Measurements from ENCODE around the gene CEP44. TPM values are rescaled to one million over a fixed set of nuclear protein-coding genes. Genes with fewer than 3 reads are reported as not detected.

Gene CEP44
- total and polyA plus RNA-seq, 10 of the 15 experiments (the other 5 are each of a cell fraction or from before 2014, with no cell fraction given), result 7.6 to 19.8 (median 14.2) TPM

DNA sequence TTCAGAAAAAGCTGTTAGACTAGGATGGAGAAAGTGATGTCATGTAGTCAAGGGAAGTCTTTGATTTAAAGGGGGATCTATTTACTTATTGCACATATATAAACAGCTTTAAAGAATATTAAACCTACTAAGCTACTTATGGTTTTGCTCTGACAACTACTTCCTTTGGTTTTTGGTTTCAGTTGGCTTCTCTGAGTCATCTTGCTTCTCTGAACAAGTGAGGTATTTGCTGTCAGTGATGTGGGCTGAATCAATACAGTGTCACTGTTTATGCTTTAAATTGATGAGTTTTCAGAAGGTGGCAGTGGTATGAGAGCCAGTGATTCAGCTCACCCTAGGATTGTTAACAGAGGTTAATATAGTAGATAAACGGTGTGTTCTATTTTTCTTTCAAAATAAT is 75.1 kb downstream of the CEP44 start (continued):
- TF ChIP-seq, protein P1, sequence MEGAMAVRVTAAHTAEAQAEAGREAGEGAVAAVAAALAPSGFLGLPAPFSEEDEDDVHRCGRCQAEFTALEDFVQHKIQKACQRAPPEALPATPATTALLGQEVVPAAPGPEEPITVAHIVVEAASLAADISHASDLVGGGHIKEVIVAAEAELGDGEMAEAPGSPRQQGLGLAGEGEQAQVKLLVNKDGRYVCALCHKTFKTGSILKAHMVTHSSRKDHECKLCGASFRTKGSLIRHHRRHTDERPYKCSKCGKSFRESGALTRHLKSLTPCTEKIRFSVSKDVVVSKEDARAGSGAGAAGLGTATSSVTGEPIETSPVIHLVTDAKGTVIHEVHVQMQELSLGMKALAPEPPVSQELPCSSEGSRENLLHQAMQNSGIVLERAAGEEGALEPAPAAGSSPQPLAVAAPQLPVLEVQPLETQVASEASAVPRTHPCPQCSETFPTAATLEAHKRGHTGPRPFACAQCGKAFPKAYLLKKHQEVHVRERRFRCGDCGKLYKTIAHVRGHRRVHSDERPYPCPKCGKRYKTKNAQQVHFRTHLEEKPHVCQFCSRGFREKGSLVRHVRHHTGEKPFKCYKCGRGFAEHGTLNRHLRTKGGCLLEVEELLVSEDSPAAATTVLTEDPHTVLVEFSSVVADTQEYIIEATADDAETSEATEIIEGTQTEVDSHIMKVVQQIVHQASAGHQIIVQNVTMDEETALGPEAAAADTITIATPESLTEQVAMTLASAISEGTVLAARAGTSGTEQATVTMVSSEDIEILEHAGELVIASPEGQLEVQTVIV (IDR thresholded peaks at IDR 0.05; ENCODE audit: borderline replicate concordance, partially characterized antibody), result no peak
- TF ChIP-seq ESRRA (IDR thresholded peaks at IDR 0.05; ENCODE audit: low read length) (no peak), LARP7 (IDR thresholded peaks at IDR 0.05) (no peak), SREBF1 (IDR thresholded peaks at IDR 0.05; ENCODE audit: low read length) (no peak), RB1 (IDR thresholded peaks at IDR 0.05; ENCODE audit: borderline replicate concordance) (no peak), BACH1 (IDR thresholded peaks at IDR 0.05; ENCODE audit: borderline replicate concordance) (no peak), SMC3 (IDR thresholded peaks at IDR 0.05; ENCODE audit: borderline replicate concordance, low read length) (no peak), ETV6 (conservative IDR thresholded peaks at IDR 0.05 in 1 of 2, IDR thresholded peaks at IDR 0.05 in 1 of 2; ENCODE audit: borderline replicate concordance in 1 of 2, low read depth in 1 of 2) (peak in 1 of 2 experiments; percentile 87; a peak in 2 of 4 replicates), FOXM1 (IDR thresholded peaks at IDR 0.05; ENCODE audit: low read depth, low read length) (no peak; the same call in 1 of the 2 replicates), ZNF274 (IDR thresholded peaks at IDR 0.05; ENCODE audit: insufficient read depth, insufficient read length) (no peak), PAX5 (IDR thresholded peaks at IDR 0.05; ENCODE audit: borderline replicate concordance, low read depth, low read length) (no peak)
- TF ChIP-seq, protein P2, sequence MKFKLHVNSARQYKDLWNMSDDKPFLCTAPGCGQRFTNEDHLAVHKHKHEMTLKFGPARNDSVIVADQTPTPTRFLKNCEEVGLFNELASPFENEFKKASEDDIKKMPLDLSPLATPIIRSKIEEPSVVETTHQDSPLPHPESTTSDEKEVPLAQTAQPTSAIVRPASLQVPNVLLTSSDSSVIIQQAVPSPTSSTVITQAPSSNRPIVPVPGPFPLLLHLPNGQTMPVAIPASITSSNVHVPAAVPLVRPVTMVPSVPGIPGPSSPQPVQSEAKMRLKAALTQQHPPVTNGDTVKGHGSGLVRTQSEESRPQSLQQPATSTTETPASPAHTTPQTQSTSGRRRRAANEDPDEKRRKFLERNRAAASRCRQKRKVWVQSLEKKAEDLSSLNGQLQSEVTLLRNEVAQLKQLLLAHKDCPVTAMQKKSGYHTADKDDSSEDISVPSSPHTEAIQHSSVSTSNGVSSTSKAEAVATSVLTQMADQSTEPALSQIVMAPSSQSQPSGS (IDR thresholded peaks at IDR 0.05; ENCODE audit: low read length), result peak; percentile 90
- TF ChIP-seq, protein P3, sequence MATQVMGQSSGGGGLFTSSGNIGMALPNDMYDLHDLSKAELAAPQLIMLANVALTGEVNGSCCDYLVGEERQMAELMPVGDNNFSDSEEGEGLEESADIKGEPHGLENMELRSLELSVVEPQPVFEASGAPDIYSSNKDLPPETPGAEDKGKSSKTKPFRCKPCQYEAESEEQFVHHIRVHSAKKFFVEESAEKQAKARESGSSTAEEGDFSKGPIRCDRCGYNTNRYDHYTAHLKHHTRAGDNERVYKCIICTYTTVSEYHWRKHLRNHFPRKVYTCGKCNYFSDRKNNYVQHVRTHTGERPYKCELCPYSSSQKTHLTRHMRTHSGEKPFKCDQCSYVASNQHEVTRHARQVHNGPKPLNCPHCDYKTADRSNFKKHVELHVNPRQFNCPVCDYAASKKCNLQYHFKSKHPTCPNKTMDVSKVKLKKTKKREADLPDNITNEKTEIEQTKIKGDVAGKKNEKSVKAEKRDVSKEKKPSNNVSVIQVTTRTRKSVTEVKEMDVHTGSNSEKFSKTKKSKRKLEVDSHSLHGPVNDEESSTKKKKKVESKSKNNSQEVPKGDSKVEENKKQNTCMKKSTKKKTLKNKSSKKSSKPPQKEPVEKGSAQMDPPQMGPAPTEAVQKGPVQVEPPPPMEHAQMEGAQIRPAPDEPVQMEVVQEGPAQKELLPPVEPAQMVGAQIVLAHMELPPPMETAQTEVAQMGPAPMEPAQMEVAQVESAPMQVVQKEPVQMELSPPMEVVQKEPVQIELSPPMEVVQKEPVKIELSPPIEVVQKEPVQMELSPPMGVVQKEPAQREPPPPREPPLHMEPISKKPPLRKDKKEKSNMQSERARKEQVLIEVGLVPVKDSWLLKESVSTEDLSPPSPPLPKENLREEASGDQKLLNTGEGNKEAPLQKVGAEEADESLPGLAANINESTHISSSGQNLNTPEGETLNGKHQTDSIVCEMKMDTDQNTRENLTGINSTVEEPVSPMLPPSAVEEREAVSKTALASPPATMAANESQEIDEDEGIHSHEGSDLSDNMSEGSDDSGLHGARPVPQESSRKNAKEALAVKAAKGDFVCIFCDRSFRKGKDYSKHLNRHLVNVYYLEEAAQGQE (IDR thresholded peaks at IDR 0.05; ENCODE audit: low read depth, low read length), result no peak
- TF ChIP-seq, protein P4, sequence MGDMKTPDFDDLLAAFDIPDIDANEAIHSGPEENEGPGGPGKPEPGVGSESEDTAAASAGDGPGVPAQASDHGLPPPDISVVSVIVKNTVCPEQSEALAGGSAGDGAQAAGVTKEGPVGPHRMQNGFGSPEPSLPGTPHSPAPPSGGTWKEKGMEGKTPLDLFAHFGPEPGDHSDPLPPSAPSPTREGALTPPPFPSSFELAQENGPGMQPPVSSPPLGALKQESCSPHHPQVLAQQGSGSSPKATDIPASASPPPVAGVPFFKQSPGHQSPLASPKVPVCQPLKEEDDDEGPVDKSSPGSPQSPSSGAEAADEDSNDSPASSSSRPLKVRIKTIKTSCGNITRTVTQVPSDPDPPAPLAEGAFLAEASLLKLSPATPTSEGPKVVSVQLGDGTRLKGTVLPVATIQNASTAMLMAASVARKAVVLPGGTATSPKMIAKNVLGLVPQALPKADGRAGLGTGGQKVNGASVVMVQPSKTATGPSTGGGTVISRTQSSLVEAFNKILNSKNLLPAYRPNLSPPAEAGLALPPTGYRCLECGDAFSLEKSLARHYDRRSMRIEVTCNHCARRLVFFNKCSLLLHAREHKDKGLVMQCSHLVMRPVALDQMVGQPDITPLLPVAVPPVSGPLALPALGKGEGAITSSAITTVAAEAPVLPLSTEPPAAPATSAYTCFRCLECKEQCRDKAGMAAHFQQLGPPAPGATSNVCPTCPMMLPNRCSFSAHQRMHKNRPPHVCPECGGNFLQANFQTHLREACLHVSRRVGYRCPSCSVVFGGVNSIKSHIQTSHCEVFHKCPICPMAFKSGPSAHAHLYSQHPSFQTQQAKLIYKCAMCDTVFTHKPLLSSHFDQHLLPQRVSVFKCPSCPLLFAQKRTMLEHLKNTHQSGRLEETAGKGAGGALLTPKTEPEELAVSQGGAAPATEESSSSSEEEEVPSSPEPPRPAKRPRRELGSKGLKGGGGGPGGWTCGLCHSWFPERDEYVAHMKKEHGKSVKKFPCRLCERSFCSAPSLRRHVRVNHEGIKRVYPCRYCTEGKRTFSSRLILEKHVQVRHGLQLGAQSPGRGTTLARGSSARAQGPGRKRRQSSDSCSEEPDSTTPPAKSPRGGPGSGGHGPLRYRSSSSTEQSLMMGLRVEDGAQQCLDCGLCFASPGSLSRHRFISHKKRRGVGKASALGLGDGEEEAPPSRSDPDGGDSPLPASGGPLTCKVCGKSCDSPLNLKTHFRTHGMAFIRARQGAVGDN (IDR thresholded peaks at IDR 0.05), result no peak
- TF ChIP-seq, protein P5, sequence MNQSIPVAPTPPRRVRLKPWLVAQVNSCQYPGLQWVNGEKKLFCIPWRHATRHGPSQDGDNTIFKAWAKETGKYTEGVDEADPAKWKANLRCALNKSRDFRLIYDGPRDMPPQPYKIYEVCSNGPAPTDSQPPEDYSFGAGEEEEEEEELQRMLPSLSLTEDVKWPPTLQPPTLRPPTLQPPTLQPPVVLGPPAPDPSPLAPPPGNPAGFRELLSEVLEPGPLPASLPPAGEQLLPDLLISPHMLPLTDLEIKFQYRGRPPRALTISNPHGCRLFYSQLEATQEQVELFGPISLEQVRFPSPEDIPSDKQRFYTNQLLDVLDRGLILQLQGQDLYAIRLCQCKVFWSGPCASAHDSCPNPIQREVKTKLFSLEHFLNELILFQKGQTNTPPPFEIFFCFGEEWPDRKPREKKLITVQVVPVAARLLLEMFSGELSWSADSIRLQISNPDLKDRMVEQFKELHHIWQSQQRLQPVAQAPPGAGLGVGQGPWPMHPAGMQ (IDR thresholded peaks at IDR 0.05; ENCODE audit: borderline replicate concordance), result no peak
- TF ChIP-seq, protein P6, sequence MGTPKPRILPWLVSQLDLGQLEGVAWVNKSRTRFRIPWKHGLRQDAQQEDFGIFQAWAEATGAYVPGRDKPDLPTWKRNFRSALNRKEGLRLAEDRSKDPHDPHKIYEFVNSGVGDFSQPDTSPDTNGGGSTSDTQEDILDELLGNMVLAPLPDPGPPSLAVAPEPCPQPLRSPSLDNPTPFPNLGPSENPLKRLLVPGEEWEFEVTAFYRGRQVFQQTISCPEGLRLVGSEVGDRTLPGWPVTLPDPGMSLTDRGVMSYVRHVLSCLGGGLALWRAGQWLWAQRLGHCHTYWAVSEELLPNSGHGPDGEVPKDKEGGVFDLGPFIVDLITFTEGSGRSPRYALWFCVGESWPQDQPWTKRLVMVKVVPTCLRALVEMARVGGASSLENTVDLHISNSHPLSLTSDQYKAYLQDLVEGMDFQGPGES (IDR thresholded peaks at IDR 0.05), result no peak
